Hepatic stellate cell (primary cell): ENCODE measurements around the gene PSD4.

Experiments
- DNase-seq: peaks from one replicate; pipeline ENCODE4 v3.0.0; 2011; ENCODE audit warnings: low spot score

The PSD4 gene

GRCh38 chr2:113207021-113207420 lies 33.2 kb downstream of the PSD4 start:
- no peak for DNase-seq

- no peak for DNase-seq
Observed at GRCh38 chr2:113208396-113208795, 34.6 kb downstream of the PSD4 start.

GRCh38 chr2:113209011-113209645 lies 35.4 kb downstream of the PSD4 start:
- peak; percentile 54 for DNase-seq

GRCh38 chr2:113209646-113210171 lies 35.9 kb downstream of the PSD4 start:
- DNase-seq = no peak

- DNase-seq = peak; percentile 92
Observed at GRCh38 chr2:113211226-113212105, 37.7 kb downstream of the PSD4 start.

- no peak for DNase-seq
Observed at GRCh38 chr2:113212245-113213060, 38.7 kb downstream of the PSD4 start.

- no peak for DNase-seq
Observed at GRCh38 chr2:113213061-113213930, 39.5 kb downstream of the PSD4 start.

GRCh38 chr2:113214141-113214540 lies 40.4 kb downstream of the PSD4 start:
- no peak for DNase-seq

GRCh38 chr2:113215056-113215455 lies 41.3 kb downstream of the PSD4 start:
- DNase-seq = no peak

GRCh38 chr2:113216321-113216720 lies 42.5 kb downstream of the PSD4 start:
- no peak for DNase-seq

GRCh38 chr2:113216891-113217454 lies 43.2 kb downstream of the PSD4 start:
- DNase-seq = no peak

GRCh38 chr2:113217455-113218282 lies 43.9 kb downstream of the PSD4 start:
- DNase-seq = no peak

- no peak for DNase-seq
Observed at GRCh38 chr2:113218283-113219091, 44.7 kb downstream of the PSD4 start.

- DNase-seq = no peak
Observed at GRCh38 chr2:113219092-113219441, 45.3 kb downstream of the PSD4 start.

- DNase-seq = no peak
Observed at GRCh38 chr2:113219525-113219888, 45.7 kb downstream of the PSD4 start.

GRCh38 chr2:113219889-113220641 lies 46.3 kb downstream of the PSD4 start:
- peak; percentile 55 for DNase-seq

- no peak for DNase-seq
Observed at GRCh38 chr2:113220970-113221708, 47.4 kb downstream of the PSD4 start.

GRCh38 chr2:113221846-113222245 lies 48.1 kb downstream of the PSD4 start:
- no peak for DNase-seq
